Upper lobe of left lung (tissue), 4 donors: ENCODE results near the gene SPINT3.

Source experiments
- POLR2AphosphoS5 ChIP-seq, 2 donors: sonication (generic); formaldehyde crosslinking; IDR thresholded peaks; one replicate each; pipeline ENCODE4 v1.5.1; 2017; ENCODE audit warnings: antibody characterized with exemption in 2 of 2
- TF ChIP-seq, protein P1 (sequence below), 6 experiments: fragments of 450-650 bp in 4 of 6; fragments of 200-600 bp in 2 of 6; sonication (generic) in 2 of 6; IDR thresholded peaks; one replicate each; pipeline ENCODE4 v1.5.1; 2016 to 2019; ENCODE audit warnings: antibody characterized with exemption in 6 of 6

- TF ChIP-seq POLR2AphosphoS5 (IDR thresholded peaks at IDR 0.05) = no peak
- TF ChIP-seq, protein P1, sequence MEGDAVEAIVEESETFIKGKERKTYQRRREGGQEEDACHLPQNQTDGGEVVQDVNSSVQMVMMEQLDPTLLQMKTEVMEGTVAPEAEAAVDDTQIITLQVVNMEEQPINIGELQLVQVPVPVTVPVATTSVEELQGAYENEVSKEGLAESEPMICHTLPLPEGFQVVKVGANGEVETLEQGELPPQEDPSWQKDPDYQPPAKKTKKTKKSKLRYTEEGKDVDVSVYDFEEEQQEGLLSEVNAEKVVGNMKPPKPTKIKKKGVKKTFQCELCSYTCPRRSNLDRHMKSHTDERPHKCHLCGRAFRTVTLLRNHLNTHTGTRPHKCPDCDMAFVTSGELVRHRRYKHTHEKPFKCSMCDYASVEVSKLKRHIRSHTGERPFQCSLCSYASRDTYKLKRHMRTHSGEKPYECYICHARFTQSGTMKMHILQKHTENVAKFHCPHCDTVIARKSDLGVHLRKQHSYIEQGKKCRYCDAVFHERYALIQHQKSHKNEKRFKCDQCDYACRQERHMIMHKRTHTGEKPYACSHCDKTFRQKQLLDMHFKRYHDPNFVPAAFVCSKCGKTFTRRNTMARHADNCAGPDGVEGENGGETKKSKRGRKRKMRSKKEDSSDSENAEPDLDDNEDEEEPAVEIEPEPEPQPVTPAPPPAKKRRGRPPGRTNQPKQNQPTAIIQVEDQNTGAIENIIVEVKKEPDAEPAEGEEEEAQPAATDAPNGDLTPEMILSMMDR (IDR thresholded peaks at IDR 0.05) = no peak
Measured at GRCh38 chr20:45489083-45489531, 26.3 kb downstream of the SPINT3 start.
